Right renal pelvis (tissue), 4 donors: ENCODE measurements around the gene SLC2A4RG. TPM values are rescaled to one million over a fixed set of nuclear protein-coding genes. Genes with fewer than 3 reads are reported as not detected.
"Not testable (repeated sequence)": the region's sequence is repeated elsewhere in the genome, so short reads cannot be mapped to it uniquely, and the experiment has no call there.

Source experiments
- DNase-seq, 4 donors: peaks; one replicate each; pipeline ENCODE4 v3.0.0-alpha.2; 2013; ENCODE audit warnings: low read depth in 4 of 4, low spot score in 3 of 4, missing footprints in 1 of 4
- polyA plus RNA-seq, 4 donors: library from polyadenylated mRNA; unstranded; fragments of 120-200 nt; gene quantifications; one replicate each; pipeline ENCODE4 v1.2.1, GENCODE V29; 2013; ENCODE audit not compliant: insufficient read length in 4 of 4

Gene SLC2A4RG
- polyA plus RNA-seq, 4 donors, result 75.7 to 142 (median 80.1) TPM

GRCh38 chr20:63711085-63711645, 28.4 kb upstream of the SLC2A4RG start:
- DNase-seq, result no peak

GRCh38 chr20:63712191-63712590, 27.4 kb upstream of the SLC2A4RG start:
- DNase-seq, result no peak

GRCh38 chr20:63714858-63715257, 24.7 kb upstream of the SLC2A4RG start:
- no peak for DNase-seq

- no peak for DNase-seq
These were observed 20.6 kb upstream of the SLC2A4RG start for GRCh38 chr20:63718996-63719395.

- DNase-seq, result not testable (repeated sequence)
These were observed 16.5 kb upstream of the SLC2A4RG start for GRCh38 chr20:63722967-63723622.

GRCh38 chr20:63730189-63730733, 9.3 kb upstream of the SLC2A4RG start:
- not testable (repeated sequence) for DNase-seq

GRCh38 chr20:63731410-63731809, 8.2 kb upstream of the SLC2A4RG start:
- no peak for DNase-seq

GRCh38 chr20:63732118-63733095, 7.2 kb upstream of the SLC2A4RG start:
- no peak for DNase-seq

- DNase-seq, result no peak
These were observed 6.5 kb upstream of the SLC2A4RG start for GRCh38 chr20:63733117-63733516.

GRCh38 chr20:63733579-63734081, 5.9 kb upstream of the SLC2A4RG start:
- no peak for DNase-seq

GRCh38 chr20:63734111-63734945, 5.2 kb upstream of the SLC2A4RG start:
- DNase-seq, result no peak

GRCh38 chr20:63734946-63735858, 4.4 kb upstream of the SLC2A4RG start:
- DNase-seq, result no peak

GRCh38 chr20:63735859-63736718, 3.5 kb upstream of the SLC2A4RG start, which contains the start of gene LIME1:
Gene LIME1, plus strand, starts transcription at chr20:63736664. Its CDS starts 886 bp downstream, at chr20:63737550.
- no peak for DNase-seq

GRCh38 chr20:63736893-63737694, 2.5 kb upstream of the SLC2A4RG start:
- no peak for DNase-seq

GRCh38 chr20:63737695-63737944, 2.0 kb upstream of the SLC2A4RG start:
- DNase-seq, result no peak

- no peak for DNase-seq
These were observed 1.5 kb upstream of the SLC2A4RG start for GRCh38 chr20:63737945-63738686.

GRCh38 chr20:63738687-63739129, 868 bp upstream of the SLC2A4RG start:
- peak in 1 of 4 donors; percentile 23 for DNase-seq
